KMS-11 (cell line): ENCODE results near the gene REC8.

Experiments
- H2AFZ ChIP-seq: fragments of 200-600 bp; sonication (generic); 2 replicates; pipeline ENCODE4 v1.6.1; 2016; ENCODE audit warnings: antibody characterized with exemption, mixed run types, low read depth
- H3K27ac ChIP-seq: fragments of 200-600 bp; sonication (generic); 2 replicates; pipeline ENCODE4 v1.6.1; 2016; ENCODE audit warnings: mild to moderate bottlenecking, mixed run types
- H3K27me3 ChIP-seq: fragments of 200-600 bp; sonication (generic); 2 replicates; pipeline ENCODE4 v1.6.1; 2017; ENCODE audit warnings: mild to moderate bottlenecking, low read depth, mixed run types, moderate library complexity; ENCODE audit not compliant: insufficient read depth
- H3K36me3 ChIP-seq: fragments of 200-600 bp; sonication (generic); 2 replicates; pipeline ENCODE4 v1.6.1; 2017; ENCODE audit warnings: mild to moderate bottlenecking, mixed run types; ENCODE audit not compliant: insufficient read depth
- H3K4me1 ChIP-seq: fragments of 200-600 bp; sonication (generic); 2 replicates; pipeline ENCODE4 v1.6.1; 2016; ENCODE audit warnings: mild to moderate bottlenecking, low read depth, mixed run types; ENCODE audit not compliant: poor library complexity, severe bottlenecking
- H3K4me2 ChIP-seq: fragments of 200-600 bp; sonication (generic); 2 replicates; pipeline ENCODE4 v1.7.0; 2016; ENCODE audit warnings: mild to moderate bottlenecking, mixed run types
- H3K4me3 ChIP-seq: fragments of 200-600 bp; sonication (generic); IDR thresholded peaks from 2 replicates; pipeline ENCODE4 v1.6.1; 2017; ENCODE audit warnings: low read depth, low read length, mixed read lengths; ENCODE audit not compliant: insufficient read depth
- H3K79me2 ChIP-seq: fragments of 200-600 bp; sonication (generic); 2 replicates; pipeline ENCODE4 v1.6.1; 2016; ENCODE audit warnings: low read depth, mixed run types; ENCODE audit not compliant: insufficient read depth
- H3K9ac ChIP-seq: fragments of 200-600 bp; sonication (generic); 2 replicates; pipeline ENCODE4 v1.6.1; 2016; ENCODE audit warnings: mild to moderate bottlenecking, mixed run types
- H4K20me1 ChIP-seq: fragments of 200-600 bp; sonication (generic); 2 replicates; pipeline ENCODE4 v1.6.1; 2016; ENCODE audit warnings: mild to moderate bottlenecking, mixed run types; ENCODE audit not compliant: insufficient read depth
- CTCF ChIP-seq: fragments of 200-600 bp; sonication (generic); conservative IDR thresholded peaks from 2 replicates; pipeline ENCODE4 v1.6.1; 2017; ENCODE audit warnings: low read depth, mild to moderate bottlenecking, antibody characterized with exemption, low read length, moderate library complexity, mixed read lengths

The REC8 gene

GRCh38 chr14:24206260-24207103, 34.6 kb downstream of the REC8 start:
- Histone ChIP-seq H3K36me3 (no peaks in the 10 kb centered on the region), H3K27me3 (no peaks in the 10 kb centered on the region), H3K79me2 (no peaks in the 10 kb centered on the region), H3K27ac (no peak overlapping the region), H3K4me3 (no peak overlapping the region), H3K4me1 (no peaks in the 10 kb centered on the region), H4K20me1 (no peaks in the 10 kb centered on the region), H2AFZ (no peak overlapping the region), H3K9ac (no peak overlapping the region), H3K4me2 (no peak overlapping the region)
- TF ChIP-seq CTCF: no peak

DNA sequence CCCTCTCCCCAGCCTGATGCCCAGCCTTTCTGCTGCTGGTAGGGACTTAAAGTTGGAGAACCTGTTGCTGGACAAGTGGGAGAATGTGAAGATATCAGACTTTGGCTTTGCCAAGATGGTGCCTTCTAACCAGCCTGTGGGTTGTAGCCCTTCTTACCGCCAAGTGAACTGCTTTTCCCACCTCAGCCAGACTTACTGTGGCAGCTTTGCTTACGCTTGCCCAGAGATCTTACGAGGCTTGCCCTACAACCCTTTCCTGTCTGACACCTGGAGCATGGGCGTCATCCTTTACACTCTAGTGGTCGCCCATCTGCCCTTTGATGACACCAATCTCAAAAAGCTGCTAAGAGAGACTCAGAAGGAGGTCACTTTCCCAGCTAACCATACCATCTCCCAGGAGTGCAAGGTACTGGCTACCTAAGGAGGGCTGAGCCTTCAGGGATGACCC, 35.2 kb downstream of the REC8 start:
- H3K27ac ChIP-seq: no peak overlapping the region
- no peaks in the 10 kb centered on the region for H3K27me3 ChIP-seq
- no peak for TF ChIP-seq CTCF
- 0 out of 2 replicates have a peak, but pooled peaks cover 6% of the 10 kb centered on the region for H3K79me2 ChIP-seq
- no peak overlapping the region for H3K9ac ChIP-seq
- no peak overlapping the region for H3K4me2 ChIP-seq
- H3K36me3 ChIP-seq: no peaks in the 10 kb centered on the region
- H2AFZ ChIP-seq: no peak overlapping the region
- H4K20me1 ChIP-seq: no peaks in the 10 kb centered on the region
- no peak overlapping the region for H3K4me3 ChIP-seq
- H3K4me1 ChIP-seq: no peaks in the 10 kb centered on the region

GRCh38 chr14:24207625-24208024, 35.7 kb downstream of the REC8 start:
- Histone ChIP-seq H3K9ac (no peak overlapping the region), H2AFZ (no peak overlapping the region), H3K79me2 (0 out of 2 replicates have a peak, but pooled peaks cover 9% of the 10 kb centered on the region), H3K4me1 (no peaks in the 10 kb centered on the region), H3K27me3 (no peaks in the 10 kb centered on the region), H4K20me1 (no peaks in the 10 kb centered on the region), H3K4me2 (no peak overlapping the region), H3K36me3 (no peaks in the 10 kb centered on the region), H3K4me3 (no peak overlapping the region), H3K27ac (no peak overlapping the region)
- no peak for TF ChIP-seq CTCF

- Histone ChIP-seq H3K4me3 (no peak overlapping the region), H3K4me2 (no peak overlapping the region; the same call in 1 of the 2 replicates)
Observed at GRCh38 chr14:24211311-24211710, 39.4 kb downstream of the REC8 start.

More at GRCh38 chr14:24211311-24211710, 39.4 kb downstream of the REC8 start:
- TF ChIP-seq CTCF: no peak
- Histone ChIP-seq H3K79me2 (0 out of 2 replicates have a peak, but pooled peaks cover 9% of the 10 kb centered on the region), H3K27me3 (no peaks in the 10 kb centered on the region), H2AFZ (no peak overlapping the region), H3K9ac (no peak overlapping the region), H3K36me3 (no peaks in the 10 kb centered on the region), H3K27ac (no peak overlapping the region), H3K4me1 (peaks cover 17% of the 10 kb centered on the region), H4K20me1 (no peaks in the 10 kb centered on the region)
